Caki2 (cell line): ENCODE results near the gene STAP2. TPM values are rescaled to one million over a fixed set of nuclear protein-coding genes. Genes with fewer than 3 reads are reported as not detected.
"Not testable (repeated sequence)": the region's sequence is repeated elsewhere in the genome, so short reads cannot be mapped to it uniquely, and the experiment has no call there.

Experiments used
- DNase-seq: peaks from one replicate; pipeline ENCODE4 v3.0.0-alpha.2; 2015; ENCODE audit warnings: low read depth
- in situ Hi-C: cut with HindIII; loops from 2 replicates; pipeline ENCODE4 v1.10.0; 2016; ENCODE audit warnings: low sequenced_read_pairs, low pct_unique_long_range_greater_than_20kb, mixed read lengths
- total RNA-seq: library from RNA; depleted of rRNA; stranded (reverse); fragments of >200 nt; shearing (Covaris generic); gene quantifications from 2 replicates; pipeline ENCODE4 v1.2.3, GENCODE V29; 2014; ENCODE audit warnings: low replicate concordance

STAP2 gene
- total RNA-seq, 1 experiment from 2014 or later: 25.1 TPM

DNA sequence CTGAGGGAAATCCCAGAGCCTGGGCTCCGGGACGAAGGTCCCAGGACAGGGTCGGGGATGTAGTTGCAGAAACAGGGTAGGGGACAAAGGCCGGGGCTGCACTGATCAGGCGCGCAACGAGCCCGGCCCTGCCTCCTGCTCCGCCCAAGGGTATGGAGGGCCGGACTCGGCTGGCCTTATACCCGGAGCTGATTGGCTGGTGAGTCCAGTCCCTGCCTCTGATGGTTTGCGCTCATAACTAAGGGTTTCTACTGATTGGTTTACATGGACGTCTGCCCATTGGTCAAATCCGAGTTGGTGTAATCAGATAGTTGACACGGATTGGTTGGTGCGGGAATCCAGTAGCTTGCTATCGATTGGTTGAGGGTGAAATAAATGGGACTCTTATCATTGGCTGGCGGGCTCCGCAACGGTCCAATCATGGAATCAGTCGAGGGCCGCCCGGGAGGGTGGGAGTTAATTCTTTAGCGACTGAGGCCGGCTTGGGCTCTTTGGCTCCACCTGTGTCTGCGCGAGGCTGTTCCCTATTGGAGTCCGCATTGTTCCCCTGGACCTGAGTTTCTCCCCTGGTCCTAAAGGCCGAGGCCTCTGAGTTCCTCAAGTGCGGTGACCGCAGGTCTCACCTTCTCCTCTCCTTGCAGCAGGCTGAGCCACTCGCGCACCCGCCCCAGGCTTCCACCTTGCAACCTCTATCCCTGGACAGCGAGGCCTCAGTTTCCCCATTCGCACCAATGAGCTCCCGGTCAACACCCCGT, 4.2 kb upstream of the STAP2 start:
- in situ Hi-C loops: no loop called here
- DNase-seq: peak; percentile 100

- in situ Hi-C loops: no loop called here
- DNase-seq: no peak
Measured at GRCh38 chr19:4342314-4342614, 3.6 kb upstream of the STAP2 start.

GRCh38 chr19:4337906-4338440, 654 bp downstream of the STAP2 start:
- no peak for DNase-seq
- in situ Hi-C loops: no loop called here

DNA sequence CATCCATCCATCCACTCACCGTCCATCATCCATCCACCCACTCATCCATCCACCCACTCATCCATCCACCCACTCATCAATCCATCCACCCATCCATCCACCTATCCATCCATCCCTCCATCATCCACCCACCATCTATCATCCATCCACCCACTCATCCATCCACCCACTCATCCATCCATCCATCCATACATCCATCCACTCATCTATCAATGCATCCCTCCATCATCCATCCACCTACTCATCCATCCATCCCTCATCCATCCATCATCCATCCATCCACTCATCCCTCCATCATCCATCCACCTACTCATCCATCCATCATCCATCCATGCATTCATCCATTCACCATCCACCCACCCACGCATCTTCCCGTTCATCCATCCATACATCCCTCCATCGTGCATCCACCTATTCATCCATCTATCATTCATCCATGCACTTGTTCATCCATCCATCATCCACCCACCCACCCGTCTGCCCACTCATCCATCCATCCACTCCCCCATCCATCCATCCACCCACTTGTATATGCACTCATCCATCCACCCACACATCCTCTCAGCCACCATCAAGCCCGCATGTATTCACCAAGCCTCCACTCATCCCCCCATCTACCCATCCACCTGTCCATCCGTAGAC, 3.6 kb downstream of the STAP2 start:
- in situ Hi-C loops: no loop called here
- DNase-seq: no peak

- in situ Hi-C loops: no loop called here
Measured at GRCh38 chr19:4329858-4330257, 8.8 kb downstream of the STAP2 start.

GRCh38 chr19:4328991-4329681, 9.5 kb downstream of the STAP2 start:
- in situ Hi-C loops, DNase-seq: not testable (repeated sequence)

More at GRCh38 chr19:4329858-4330257, 8.8 kb downstream of the STAP2 start:
- no peak for DNase-seq

DNA sequence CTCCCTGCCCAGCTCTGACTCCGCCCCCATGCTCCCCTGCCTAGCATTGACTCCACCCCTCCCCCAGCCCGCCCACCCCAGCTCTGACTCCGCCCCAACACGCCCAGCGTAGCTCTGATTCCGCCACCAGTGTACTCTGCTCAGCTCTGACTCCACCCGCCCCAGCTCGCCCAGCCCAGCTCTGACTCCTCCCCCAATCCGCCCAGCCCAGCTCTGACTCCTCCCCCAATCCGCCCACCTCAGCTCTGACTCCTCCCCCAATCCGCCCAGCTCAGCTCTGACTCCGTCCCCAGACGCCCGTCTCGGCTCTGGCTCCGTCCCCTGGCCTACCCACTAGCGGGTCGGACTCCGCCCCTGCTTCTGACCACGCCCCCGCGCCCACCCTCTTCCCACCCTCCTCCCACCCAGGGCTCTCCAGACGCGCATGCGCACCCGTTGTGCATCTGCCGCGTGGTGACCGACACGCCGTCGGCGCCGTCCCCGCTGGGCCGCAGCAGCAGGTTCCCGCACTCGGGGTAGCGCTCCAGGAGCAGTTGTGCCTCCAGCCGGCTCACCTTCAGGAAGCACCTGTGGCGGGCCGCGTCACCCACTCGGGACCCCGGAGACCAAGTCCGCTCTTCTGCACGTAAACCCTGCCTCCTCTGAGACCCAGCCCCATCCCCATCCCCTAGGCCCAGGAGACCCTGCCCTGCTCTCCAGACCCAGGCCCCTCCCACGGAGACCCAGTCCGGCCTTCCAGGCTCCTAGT, 10.2 kb downstream of the STAP2 start:
- peak; percentile 94 for DNase-seq
- in situ Hi-C loops: no loop called here

GRCh38 chr19:4327877-4328242, 10.8 kb downstream of the STAP2 start:
- peak; percentile 82 for DNase-seq
- in situ Hi-C loops: no loop called here

- in situ Hi-C loops: no loop called here
- peak; percentile 80 for DNase-seq
Measured at GRCh38 chr19:4327252-4327876, 11.3 kb downstream of the STAP2 start.

DNA sequence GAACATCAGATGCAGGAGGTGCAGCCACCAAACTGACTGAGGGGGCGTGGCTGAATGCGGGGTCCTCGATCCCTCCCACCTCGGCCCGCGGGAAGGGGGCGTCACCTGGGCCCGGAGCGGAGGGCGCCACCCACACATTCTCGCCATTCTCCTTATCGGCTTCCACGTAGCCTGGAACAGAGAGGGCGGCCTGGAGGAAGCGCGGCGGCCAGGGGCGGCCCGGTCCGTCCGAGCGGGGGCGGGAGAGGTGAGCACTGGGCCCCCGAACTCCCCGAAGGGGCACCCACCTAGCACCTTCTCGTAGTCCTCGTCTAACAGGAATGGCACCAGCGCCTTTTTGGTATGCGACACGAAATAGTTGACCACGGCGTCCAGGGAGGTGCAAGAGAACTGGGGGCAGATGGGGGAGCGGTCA, 11.8 kb downstream of the STAP2 start:
- no peak for DNase-seq
- in situ Hi-C loops: no loop called here

- DNase-seq: no peak
- in situ Hi-C loops: no loop called here
Measured at GRCh38 chr19:4326215-4326836, 12.3 kb downstream of the STAP2 start.

DNA sequence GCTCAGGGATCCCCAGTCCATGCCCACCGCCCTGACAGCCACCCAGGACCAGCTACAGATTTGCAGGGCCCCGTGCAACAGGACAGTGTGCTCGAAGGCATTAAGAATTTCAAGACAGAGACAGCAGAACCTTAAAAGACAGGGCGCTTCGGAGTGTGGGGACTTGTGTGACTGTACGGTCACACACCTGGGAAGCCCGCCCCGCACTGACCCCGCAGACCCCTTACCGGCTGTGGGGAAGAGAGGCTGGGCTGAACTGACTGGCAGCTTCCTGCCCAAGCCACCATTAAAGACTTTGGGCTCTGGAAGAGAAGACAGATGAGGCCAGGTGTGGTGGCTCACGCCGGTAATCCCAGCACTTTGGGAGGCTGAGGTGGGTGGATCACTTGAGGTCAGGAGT, 14.4 kb downstream of the STAP2 start:
- no peak for DNase-seq
- in situ Hi-C loops: no loop called here

GRCh38 chr19:4323692-4324091, 14.9 kb downstream of the STAP2 start:
- in situ Hi-C loops: no loop called here

DNA sequence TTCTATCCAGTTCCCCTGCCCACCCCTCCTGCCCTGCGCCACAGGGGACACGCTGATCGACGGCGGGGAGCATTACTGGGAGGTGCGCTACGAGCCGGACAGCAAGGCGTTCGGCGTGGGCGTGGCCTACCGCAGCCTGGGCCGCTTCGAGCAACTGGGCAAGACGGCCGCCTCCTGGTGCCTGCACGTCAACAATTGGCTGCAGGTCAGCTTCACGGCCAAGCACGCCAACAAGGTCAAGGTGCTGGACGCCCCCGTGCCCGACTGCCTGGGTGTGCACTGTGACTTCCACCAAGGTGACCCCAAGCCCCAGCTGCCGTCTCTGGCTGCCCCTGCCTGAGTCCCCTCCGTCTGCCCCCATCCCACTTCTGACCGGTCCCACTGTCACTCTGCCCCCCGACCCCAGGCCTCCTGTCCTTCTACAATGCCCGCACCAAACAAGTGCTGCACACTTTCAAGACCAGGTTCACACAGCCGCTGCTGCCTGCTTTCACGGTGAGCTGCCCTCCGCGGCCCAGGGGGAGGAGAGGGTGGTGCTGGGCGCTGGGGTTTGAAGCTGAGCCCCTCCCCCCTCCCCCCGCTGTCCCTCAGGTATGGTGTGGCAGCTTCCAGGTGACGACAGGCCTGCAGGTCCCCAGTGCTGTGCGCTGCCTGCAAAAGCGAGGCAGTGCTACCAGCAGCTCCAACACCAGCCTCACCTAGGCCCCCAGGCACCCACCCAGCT, 15.5 kb downstream of the STAP2 start:
- DNase-seq: no peak
- in situ Hi-C loops: no loop called here

More at GRCh38 chr19:4323692-4324091, 14.9 kb downstream of the STAP2 start:
- no peak for DNase-seq

DNA sequence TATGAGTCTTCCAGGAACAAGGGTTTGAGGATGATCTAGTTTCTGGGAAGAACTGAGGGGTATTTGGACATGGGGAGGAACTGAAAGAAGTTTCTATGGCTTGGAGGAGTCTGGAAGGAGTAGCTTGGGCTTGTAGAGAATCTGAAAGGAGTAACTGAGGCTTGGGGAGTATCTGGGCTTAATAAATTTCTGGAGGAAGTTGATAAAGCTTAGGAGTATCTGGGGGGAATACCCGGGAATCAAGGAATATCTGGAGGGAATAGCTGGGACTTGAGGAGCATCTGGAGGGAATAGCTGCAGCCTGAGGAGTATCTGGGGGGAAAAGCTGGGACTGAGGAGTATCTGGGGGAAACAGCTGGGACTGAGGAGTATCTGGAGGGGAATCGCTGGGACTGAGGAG, 18.2 kb downstream of the STAP2 start:
- DNase-seq: no peak
- in situ Hi-C loops: no loop called here

DNA sequence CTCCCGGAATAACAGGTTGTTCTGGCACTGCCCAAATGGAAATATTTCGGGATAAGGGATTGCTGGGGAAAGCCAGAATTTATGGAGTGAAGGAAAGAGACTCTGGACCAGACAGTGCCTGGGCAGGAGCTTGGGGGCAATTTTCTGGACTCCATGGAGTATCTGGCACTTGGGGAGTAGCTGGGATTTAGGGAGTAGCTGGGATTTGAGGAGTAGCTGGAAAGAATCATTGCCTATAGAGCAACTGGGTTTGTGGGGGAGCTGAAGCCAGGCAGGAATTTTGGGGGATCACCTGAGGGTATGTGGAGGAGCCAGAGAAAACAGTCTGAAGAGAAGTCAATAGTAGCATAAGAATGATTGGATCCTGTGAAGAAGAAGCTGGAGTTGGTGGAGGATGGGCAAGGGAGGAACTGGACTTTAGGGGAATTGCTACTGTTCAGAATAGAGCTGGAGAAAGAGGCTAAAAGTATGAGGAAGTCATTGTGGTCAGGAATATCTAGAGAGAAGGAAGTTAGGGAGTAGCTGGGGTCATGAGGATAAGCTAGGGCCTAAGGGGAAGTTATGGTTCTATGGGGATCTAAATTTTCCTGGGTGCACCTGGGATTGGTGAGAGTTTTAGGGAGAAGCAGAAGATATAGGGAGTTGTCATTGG, 19.4 kb downstream of the STAP2 start:
- in situ Hi-C loops: no loop called here
- no peak for DNase-seq

DNA sequence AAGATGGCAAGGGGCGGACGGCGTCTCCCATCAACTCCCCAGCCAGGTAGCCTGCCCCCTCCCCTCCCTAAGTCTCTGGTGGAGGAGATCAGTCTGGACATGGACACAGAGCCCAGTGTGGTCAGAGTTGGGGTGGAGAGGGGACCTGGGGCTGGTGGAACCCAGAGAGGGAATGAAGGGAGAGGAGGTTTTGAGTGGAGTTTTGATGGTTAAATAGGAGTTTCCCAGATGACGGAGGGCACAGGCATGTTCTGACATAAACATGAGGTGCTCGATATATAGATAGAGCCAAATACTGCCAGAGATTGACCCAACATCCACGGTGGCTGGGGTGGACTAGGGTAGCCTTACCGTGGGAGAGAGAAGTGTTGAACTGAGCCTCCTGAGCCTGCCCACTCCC, 20.2 kb downstream of the STAP2 start:
- DNase-seq: no peak
- in situ Hi-C loops: no loop called here
